HG03565 (cell line): ENCODE results near the gene ZNF816.
"Not testable (repeated sequence)": the region's sequence is repeated elsewhere in the genome, so short reads cannot be mapped to it uniquely, and the experiment has no call there.

ENCODE experiments used
- ATAC-seq: cut with Tn5 transposase; IDR thresholded peaks from one replicate; pipeline ENCODE4 v1.9.1; 2021; ENCODE audit warnings: mild to moderate bottlenecking, moderate library complexity; ENCODE audit not compliant: unreplicated experiment

ZNF816 gene

GRCh38 chr19:52936151-52936953 is 26.3 kb downstream of the ZNF816 start:
- no peak for ATAC-seq

- no peak for ATAC-seq
Measured at GRCh38 chr19:52935434-52935833, 27.2 kb downstream of the ZNF816 start.

DNA sequence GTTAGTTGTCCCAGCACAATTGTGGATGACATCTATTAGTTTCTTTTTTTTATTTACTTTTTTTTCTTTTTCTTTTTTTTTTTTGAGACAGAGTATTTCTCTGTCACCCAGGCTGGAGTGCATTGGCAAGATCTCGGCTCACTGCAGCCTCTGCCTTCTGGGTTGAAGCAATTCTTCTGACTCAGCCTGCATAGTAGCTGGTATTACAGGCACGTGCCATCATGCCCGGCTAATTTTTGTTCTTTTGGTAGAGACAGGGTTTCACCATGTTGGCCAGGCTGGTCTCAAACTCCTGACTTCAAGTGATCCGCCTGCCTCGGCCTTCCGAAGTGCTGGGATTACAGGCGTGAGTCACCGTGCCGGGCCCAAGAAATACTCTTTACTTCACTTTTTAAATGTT is 38.0 kb downstream of the ZNF816 start:
- not testable (repeated sequence) for ATAC-seq

DNA sequence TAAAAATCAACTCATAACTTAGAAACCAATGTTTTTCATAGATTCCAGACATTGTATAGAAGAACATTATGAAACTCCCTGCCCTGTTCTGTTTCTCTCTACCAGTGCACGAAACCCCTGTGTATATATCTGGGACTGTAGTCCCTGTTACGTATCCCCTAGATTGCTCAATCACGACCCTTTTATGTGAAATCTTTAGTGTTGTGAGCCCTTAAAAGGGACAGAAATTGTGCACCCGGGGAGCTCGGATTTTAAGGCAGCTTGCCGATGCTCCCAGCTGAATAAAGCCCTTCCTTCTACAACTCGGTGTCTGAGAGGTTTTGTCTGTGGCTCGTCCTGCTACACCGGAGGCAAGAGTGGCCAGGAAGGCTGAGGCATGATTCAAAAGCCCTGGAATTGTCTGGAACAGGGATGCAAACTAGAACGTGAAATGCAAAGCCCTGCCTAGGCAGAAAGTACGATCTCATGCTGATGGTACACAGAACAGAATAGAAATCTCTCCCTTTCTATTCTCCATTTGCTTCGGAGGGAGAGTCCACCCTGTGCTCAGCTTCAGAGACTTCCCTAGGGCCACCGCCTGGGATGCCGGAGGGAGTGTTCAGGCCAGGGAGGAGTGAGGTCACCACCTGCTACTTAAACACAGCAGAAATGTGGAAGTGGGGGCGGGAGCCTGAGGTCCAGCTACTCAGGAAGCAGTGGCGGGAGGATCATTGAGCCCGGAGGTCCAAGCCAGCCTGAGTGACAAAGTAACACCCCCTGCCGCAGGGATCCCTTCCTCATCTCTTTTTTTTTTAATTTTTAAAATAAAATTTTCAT is 38.7 kb downstream of the ZNF816 start:
- ATAC-seq: no peak

GRCh38 chr19:52922841-52923777 is 39.6 kb downstream of the ZNF816 start, which contains the start of gene ZNF888:
Gene ZNF888, minus strand, starts transcription at chr19:52923428. Its CDS starts 5,555 bp downstream, at chr19:52917873.
- ATAC-seq: peak; percentile 65

GRCh38 chr19:52917531-52917930 is 45.1 kb downstream of the ZNF816 start:
- no peak for ATAC-seq

DNA sequence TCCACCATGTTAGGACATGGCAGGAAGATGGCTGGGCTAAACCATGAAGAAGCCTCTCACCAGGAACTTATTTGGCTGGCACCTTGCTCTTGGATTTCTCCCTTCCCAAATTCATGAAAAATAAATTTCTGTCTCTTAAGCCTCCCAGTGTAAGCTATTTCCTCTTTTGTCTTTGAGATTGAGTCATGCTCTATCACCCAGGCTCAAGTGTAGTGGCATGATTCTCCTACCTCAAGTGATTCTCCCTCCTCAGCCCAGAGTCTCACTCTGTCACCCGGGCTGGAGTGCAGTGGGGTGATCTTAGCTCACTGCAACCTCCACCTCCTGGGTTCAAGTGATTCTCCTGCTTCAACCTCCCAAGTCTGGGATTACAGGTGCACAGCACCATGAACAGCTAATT is 52.0 kb downstream of the ZNF816 start:
- ATAC-seq: no peak

DNA sequence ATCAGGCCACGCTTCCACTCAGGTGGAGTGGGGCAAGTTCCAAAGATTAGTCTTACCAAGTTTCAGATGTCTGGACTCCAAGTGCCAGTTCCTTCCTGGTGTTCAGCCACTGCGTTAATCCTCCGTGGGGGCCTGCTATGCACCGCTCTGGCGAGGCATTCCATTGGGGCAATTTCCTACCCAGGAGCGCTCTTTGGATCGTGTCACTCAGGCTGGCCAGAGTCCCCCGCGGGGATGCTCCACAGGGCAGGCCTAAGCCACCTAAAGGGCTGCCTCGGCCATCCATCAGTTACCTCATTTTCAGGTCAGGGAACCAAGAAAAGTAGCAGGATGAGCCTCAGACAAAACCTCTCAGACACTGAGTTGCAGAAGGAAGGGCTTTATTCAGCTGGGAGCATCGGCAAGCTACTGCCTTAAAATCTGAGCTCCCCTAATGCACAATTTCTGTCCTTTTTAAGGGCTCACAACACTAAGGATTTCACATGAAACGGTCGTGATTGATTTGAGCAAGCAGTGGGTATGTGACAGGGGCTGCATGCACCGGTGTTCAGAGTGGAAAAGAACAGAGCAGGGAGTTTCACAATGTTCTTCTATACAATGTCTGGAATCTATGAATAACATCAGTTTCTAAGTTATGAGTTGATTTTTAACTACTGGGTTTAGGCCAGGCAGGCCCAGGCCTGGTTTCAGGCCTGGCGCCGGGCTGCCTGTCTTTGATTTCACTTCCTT is 58.5 kb downstream of the ZNF816 start:
- not testable (repeated sequence) for ATAC-seq

GRCh38 chr19:52901842-52902241 is 60.8 kb downstream of the ZNF816 start:
- ATAC-seq: no peak
